K562 (cell line): Measurements from ENCODE around the gene HBM. TPM values are rescaled to one million over a fixed set of nuclear protein-coding genes. Genes with fewer than 3 reads are reported as not detected.

Source experiments
- BRD9 ChIP-seq: fragments of 450-650 bp; IDR thresholded peaks from 2 replicates; pipeline ENCODE4 v1.6.1; 2018; ENCODE audit warnings: low read depth; ENCODE audit not compliant: partially characterized antibody
- CHD2 ChIP-seq: IDR thresholded peaks from 2 replicates; pipeline ENCODE4 v1.6.1; 2011; ENCODE audit warnings: low read depth, low read length
- ESRRA ChIP-seq: fragments of 450-650 bp; IDR thresholded peaks from 2 replicates; pipeline ENCODE4 v1.6.1; 2014; ENCODE audit warnings: low read depth, mild to moderate bottlenecking, moderate library complexity, borderline replicate concordance
- ETV6 ChIP-seq, 3 experiments: fragments of 150-350 bp in 1 of 3; sonication (generic) in 1 of 3; formaldehyde crosslinking in 1 of 3; IDR thresholded peaks; 2 replicates each; pipeline versions ENCODE4 v1.6.1 to v1.8.0; 2014 to 2022; ENCODE audit warnings: borderline replicate concordance in 2 of 3, low read depth in 2 of 3, antibody characterized with exemption in 1 of 3, low read length in 1 of 3, mild to moderate bottlenecking in 1 of 3, missing genetic modification reagents in 1 of 3
- FOSL1 ChIP-seq: fragments of 200-800 bp; sonication (Bioruptor generic); conservative IDR thresholded peaks from 2 replicates; pipeline ENCODE4 v1.6.1; 2016; ENCODE audit warnings: missing genetic modification characterization, missing compliant biosample characterization
- FOXP1 ChIP-seq: sonication (generic); formaldehyde crosslinking; IDR thresholded peaks from 2 replicates; pipeline ENCODE4 v1.8.0; 2022; ENCODE audit warnings: mild to moderate bottlenecking, missing genetic modification reagents
- HDAC1 ChIP-seq, 2 experiments: fragments of 450-650 bp; IDR thresholded peaks; 2 replicates each; pipeline ENCODE4 v1.6.1; 2016 to 2017; ENCODE audit warnings: inconsistent platforms in 1 of 2, mild to moderate bottlenecking in 1 of 2, moderate library complexity in 1 of 2
- HMG20A ChIP-seq: fragments of 450-650 bp; formaldehyde crosslinking; conservative IDR thresholded peaks from 2 replicates; pipeline ENCODE4 v1.4.0; 2020; ENCODE audit warnings: mild to moderate bottlenecking, mixed read lengths
- HNRNPH1 ChIP-seq: fragments of 200-400 bp; formaldehyde crosslinking; optimal IDR thresholded peaks from 2 replicates; pipeline ENCODE3; 2017; ENCODE audit warnings: low read depth, mild to moderate bottlenecking, low read length, moderate library complexity
- NRF1 ChIP-seq, 2 experiments: fragments of 450-650 bp; IDR thresholded peaks in 1 of 2; conservative IDR thresholded peaks in 1 of 2; 2 replicates each; pipeline ENCODE4 v1.6.1; 2014; ENCODE audit warnings: mild to moderate bottlenecking in 2 of 2
- RBM39 ChIP-seq: fragments of 200-400 bp; formaldehyde crosslinking; optimal IDR thresholded peaks from 2 replicates; pipeline ENCODE3; 2018; ENCODE audit warnings: low read depth, low read length
- SIN3A ChIP-seq, 2 experiments: fragments of 150-350 bp in 1 of 2; IDR thresholded peaks; 2 replicates each; pipeline ENCODE4 v1.6.1; 2011 to 2016; ENCODE audit warnings: borderline replicate concordance in 2 of 2, low read depth in 2 of 2, low read length in 2 of 2, mild to moderate bottlenecking in 2 of 2, moderate library complexity in 2 of 2; ENCODE audit not compliant: control insufficient read depth in 1 of 2
- SIN3B ChIP-seq: fragments of 450-650 bp; IDR thresholded peaks from 2 replicates; pipeline ENCODE4 v1.6.1; 2017; ENCODE audit warnings: low read depth, mild to moderate bottlenecking, moderate library complexity
- TRIM24 ChIP-seq, 2 experiments: fragments of 450-650 bp; IDR thresholded peaks; 2 replicates each; pipeline ENCODE4 v1.6.1; 2016
- ZNF217 ChIP-seq: sonication (generic); formaldehyde crosslinking; IDR thresholded peaks from 2 replicates; pipeline ENCODE4 v1.8.0; 2022; ENCODE audit warnings: mild to moderate bottlenecking, missing genetic modification reagents
- polyA plus RNA-seq, 8 experiments: library from polyadenylated mRNA; depleted of rRNA in 4 of 8; stranded (reverse) in 5 of 8; unstranded in 3 of 8; fragments of >200 nt; fragmentation: Nextera tagmentation in 2 of 8; fragmentation: Illumina TruSeq in 1 of 8; extraction: Ambion mirVana in 2 of 8; extraction: Trizol in 1 of 8; gene quantifications; 2 replicates each; pipeline versions ENCODE4 v1.2.1 to v1.2.3, GENCODE V29; 2011 to 2014; ENCODE audit warnings: inconsistent platforms in 1 of 8, missing spikeins in 1 of 8
- total RNA-seq, 7 experiments: library from RNA; depleted of rRNA in 6 of 7; stranded (reverse); fragments of >200 nt in 6 of 7; fragmentation: Illumina TruSeq in 2 of 7; extraction: Trizol in 2 of 7; gene quantifications; 2 replicates each; pipeline versions ENCODE4 v1.2.1 to v1.2.3, GENCODE V29; 2011 to 2021; ENCODE audit warnings: low replicate concordance in 1 of 7
- TF ChIP-seq, protein P1 (sequence below): fragments of 450-650 bp; IDR thresholded peaks from 2 replicates; pipeline ENCODE4 v1.6.1; 2017; ENCODE audit warnings: antibody characterized with exemption
- TF ChIP-seq, protein P2 (sequence below): sonication (generic); formaldehyde crosslinking; IDR thresholded peaks from 2 replicates; pipeline ENCODE4 v1.9.0; 2022; ENCODE audit warnings: mild to moderate bottlenecking, missing genetic modification reagents
- TF ChIP-seq, protein P3 (sequence below): sonication (generic); formaldehyde crosslinking; IDR thresholded peaks from 2 replicates; pipeline ENCODE4 v1.8.0; 2022; ENCODE audit warnings: mild to moderate bottlenecking, missing genetic modification reagents
- TF ChIP-seq, protein P4 (sequence below): sonication (generic); formaldehyde crosslinking; IDR thresholded peaks from 2 replicates; pipeline ENCODE4 v1.5.0; 2020; ENCODE audit warnings: missing genetic modification reagents

HBM gene
- total and polyA plus RNA-seq, 9 of the 15 experiments (the other 6 are each of a cell fraction or from before 2014, with no cell fraction given), result not detected

DNA sequence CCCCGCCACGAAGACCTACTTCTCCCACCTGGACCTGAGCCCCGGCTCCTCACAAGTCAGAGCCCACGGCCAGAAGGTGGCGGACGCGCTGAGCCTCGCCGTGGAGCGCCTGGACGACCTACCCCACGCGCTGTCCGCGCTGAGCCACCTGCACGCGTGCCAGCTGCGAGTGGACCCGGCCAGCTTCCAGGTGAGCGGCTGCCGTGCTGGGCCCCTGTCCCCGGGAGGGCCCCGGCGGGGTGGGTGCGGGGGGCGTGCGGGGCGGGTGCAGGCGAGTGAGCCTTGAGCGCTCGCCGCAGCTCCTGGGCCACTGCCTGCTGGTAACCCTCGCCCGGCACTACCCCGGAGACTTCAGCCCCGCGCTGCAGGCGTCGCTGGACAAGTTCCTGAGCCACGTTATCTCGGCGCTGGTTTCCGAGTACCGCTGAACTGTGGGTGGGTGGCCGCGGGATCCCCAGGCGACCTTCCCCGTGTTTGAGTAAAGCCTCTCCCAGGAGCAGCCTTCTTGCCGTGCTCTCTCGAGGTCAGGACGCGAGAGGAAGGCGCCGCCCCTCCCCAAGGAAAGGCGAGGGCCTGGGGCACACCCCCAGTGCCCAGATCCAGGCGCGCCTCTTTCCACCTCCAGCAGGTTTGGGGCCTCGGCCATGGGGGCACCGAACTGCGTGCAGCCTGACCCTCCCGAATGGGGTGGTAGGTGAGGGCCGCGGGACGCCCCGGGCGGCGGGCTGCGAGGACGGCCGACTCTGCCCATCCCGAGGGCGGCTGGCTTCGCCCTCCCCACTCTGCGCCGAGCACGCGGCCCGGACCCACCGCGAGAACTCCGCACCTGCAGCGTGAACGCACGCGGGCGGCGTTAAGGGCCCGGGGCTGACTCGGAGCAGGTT is 15.1 kb downstream of the HBM start (continued):
- TF ChIP-seq, protein P1, sequence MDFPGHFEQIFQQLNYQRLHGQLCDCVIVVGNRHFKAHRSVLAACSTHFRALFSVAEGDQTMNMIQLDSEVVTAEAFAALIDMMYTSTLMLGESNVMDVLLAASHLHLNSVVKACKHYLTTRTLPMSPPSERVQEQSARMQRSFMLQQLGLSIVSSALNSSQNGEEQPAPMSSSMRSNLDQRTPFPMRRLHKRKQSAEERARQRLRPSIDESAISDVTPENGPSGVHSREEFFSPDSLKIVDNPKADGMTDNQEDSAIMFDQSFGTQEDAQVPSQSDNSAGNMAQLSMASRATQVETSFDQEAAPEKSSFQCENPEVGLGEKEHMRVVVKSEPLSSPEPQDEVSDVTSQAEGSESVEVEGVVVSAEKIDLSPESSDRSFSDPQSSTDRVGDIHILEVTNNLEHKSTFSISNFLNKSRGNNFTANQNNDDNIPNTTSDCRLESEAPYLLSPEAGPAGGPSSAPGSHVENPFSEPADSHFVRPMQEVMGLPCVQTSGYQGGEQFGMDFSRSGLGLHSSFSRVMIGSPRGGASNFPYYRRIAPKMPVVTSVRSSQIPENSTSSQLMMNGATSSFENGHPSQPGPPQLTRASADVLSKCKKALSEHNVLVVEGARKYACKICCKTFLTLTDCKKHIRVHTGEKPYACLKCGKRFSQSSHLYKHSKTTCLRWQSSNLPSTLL, result no peak
- TF ChIP-seq ETV6 (IDR thresholded peaks at IDR 0.05; ENCODE audit: borderline replicate concordance in 1 of 2, low read depth in 2 of 2, low read length in 1 of 2), result no peak
- TF ChIP-seq ETV6 (CRISPR knock-in tag; IDR thresholded peaks at IDR 0.05; ENCODE audit: borderline replicate concordance), result peak; percentile 100
- peak; percentile 64; the same call in 1 of the 2 replicates for TF ChIP-seq ESRRA
- TF ChIP-seq, protein P2, sequence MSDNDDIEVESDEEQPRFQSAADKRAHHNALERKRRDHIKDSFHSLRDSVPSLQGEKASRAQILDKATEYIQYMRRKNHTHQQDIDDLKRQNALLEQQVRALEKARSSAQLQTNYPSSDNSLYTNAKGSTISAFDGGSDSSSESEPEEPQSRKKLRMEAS (CRISPR knock-in tag), result peak; percentile 100
- TF ChIP-seq TRIM24 (IDR thresholded peaks at IDR 0.05), result peak in 1 of 2 experiments; percentile 35; a peak in 1 of 4 replicates
- TF ChIP-seq, protein P3, sequence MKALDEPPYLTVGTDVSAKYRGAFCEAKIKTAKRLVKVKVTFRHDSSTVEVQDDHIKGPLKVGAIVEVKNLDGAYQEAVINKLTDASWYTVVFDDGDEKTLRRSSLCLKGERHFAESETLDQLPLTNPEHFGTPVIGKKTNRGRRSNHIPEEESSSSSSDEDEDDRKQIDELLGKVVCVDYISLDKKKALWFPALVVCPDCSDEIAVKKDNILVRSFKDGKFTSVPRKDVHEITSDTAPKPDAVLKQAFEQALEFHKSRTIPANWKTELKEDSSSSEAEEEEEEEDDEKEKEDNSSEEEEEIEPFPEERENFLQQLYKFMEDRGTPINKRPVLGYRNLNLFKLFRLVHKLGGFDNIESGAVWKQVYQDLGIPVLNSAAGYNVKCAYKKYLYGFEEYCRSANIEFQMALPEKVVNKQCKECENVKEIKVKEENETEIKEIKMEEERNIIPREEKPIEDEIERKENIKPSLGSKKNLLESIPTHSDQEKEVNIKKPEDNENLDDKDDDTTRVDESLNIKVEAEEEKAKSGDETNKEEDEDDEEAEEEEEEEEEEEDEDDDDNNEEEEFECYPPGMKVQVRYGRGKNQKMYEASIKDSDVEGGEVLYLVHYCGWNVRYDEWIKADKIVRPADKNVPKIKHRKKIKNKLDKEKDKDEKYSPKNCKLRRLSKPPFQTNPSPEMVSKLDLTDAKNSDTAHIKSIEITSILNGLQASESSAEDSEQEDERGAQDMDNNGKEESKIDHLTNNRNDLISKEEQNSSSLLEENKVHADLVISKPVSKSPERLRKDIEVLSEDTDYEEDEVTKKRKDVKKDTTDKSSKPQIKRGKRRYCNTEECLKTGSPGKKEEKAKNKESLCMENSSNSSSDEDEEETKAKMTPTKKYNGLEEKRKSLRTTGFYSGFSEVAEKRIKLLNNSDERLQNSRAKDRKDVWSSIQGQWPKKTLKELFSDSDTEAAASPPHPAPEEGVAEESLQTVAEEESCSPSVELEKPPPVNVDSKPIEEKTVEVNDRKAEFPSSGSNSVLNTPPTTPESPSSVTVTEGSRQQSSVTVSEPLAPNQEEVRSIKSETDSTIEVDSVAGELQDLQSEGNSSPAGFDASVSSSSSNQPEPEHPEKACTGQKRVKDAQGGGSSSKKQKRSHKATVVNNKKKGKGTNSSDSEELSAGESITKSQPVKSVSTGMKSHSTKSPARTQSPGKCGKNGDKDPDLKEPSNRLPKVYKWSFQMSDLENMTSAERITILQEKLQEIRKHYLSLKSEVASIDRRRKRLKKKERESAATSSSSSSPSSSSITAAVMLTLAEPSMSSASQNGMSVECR (CRISPR knock-in tag), result peak; percentile 95
- peak; percentile 60 for TF ChIP-seq FOSL1 (tag)
- TF ChIP-seq CHD2, result peak; percentile 96
- TF ChIP-seq RBM39, result peak; percentile 80
- TF ChIP-seq SIN3A (IDR thresholded peaks at IDR 0.05; ENCODE audit: borderline replicate concordance in 2 of 2, control insufficient read depth in 1 of 2, low read depth in 2 of 2, low read length in 2 of 2), result peak; percentile 5 to 45; a peak in 2 of 4 replicates
- TF ChIP-seq NRF1 (conservative IDR thresholded peaks at IDR 0.05 in 1 of 2, IDR thresholded peaks at IDR 0.05 in 1 of 2), result no peak; a peak in 1 of 4 replicates
- TF ChIP-seq, protein P4, sequence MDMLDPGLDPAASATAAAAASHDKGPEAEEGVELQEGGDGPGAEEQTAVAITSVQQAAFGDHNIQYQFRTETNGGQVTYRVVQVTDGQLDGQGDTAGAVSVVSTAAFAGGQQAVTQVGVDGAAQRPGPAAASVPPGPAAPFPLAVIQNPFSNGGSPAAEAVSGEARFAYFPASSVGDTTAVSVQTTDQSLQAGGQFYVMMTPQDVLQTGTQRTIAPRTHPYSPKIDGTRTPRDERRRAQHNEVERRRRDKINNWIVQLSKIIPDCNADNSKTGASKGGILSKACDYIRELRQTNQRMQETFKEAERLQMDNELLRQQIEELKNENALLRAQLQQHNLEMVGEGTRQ (CRISPR knock-in tag), result 0 out of 2 replicates have a peak, but pooled peaks have one; percentile 4
- TF ChIP-seq BRD9, result no peak
- TF ChIP-seq SIN3B, result 0 out of 2 replicates have a peak, but pooled peaks have one; percentile 48
- no peak for TF ChIP-seq HNRNPH1
- TF ChIP-seq HDAC1 (IDR thresholded peaks at IDR 0.05), result peak in 1 of 2 experiments; percentile 73; a peak in 2 of 4 replicates
- TF ChIP-seq ZNF217, result peak; percentile 98
- peak; percentile 100 for TF ChIP-seq FOXP1 (CRISPR knock-in tag)
- TF ChIP-seq HMG20A (CRISPR knock-in tag), result no peak
